GM12878 (cell line): Measurements from ENCODE around the gene C1orf174. TPM values are rescaled to one million over a fixed set of nuclear protein-coding genes. Genes with fewer than 3 reads are reported as not detected.

Experiments
- BMI1 ChIP-seq: fragments of 450-650 bp; IDR thresholded peaks from 2 replicates; pipeline ENCODE4 v1.6.1; 2016; ENCODE audit warnings: mild to moderate bottlenecking, moderate library complexity, borderline replicate concordance
- CBX3 ChIP-seq: fragments of 200-600 bp; sonication (generic); IDR thresholded peaks from 2 replicates; pipeline ENCODE4 v1.6.1; 2016; ENCODE audit warnings: low read depth, borderline replicate concordance
- CUX1 ChIP-seq: IDR thresholded peaks from 2 replicates; pipeline ENCODE4 v1.6.1; 2012; ENCODE audit warnings: improper control_type of control experiment, low read depth, low read length; ENCODE audit not compliant: insufficient replicate concordance
- HDAC2 ChIP-seq: fragments of 200-600 bp; sonication (generic); IDR thresholded peaks from 2 replicates; pipeline ENCODE4 v1.6.1; 2017
- IRF3 ChIP-seq: fragments of 450-650 bp; IDR thresholded peaks from 2 replicates; pipeline ENCODE4 v1.6.1; 2014; ENCODE audit warnings: mild to moderate bottlenecking
- IRF4 ChIP-seq: IDR thresholded peaks from 2 replicates; pipeline ENCODE4 v1.6.1; 2011; ENCODE audit warnings: low read depth, low read length
- KDM1A ChIP-seq: fragments of 200-600 bp; sonication (generic); IDR thresholded peaks from 2 replicates; pipeline ENCODE4 v1.6.1; 2016; ENCODE audit warnings: borderline replicate concordance
- NKRF ChIP-seq: fragments of 450-650 bp; conservative IDR thresholded peaks from 2 replicates; pipeline ENCODE4 v1.6.1; 2017; ENCODE audit warnings: mild to moderate bottlenecking, moderate library complexity
- NR2C2 ChIP-seq: IDR thresholded peaks from 2 replicates; pipeline ENCODE4 v1.6.1; 2011; ENCODE audit warnings: borderline replicate concordance, low read depth; ENCODE audit not compliant: control insufficient read depth, insufficient read length
- RAD51 ChIP-seq: fragments of 450-650 bp; IDR thresholded peaks from 2 replicates; pipeline ENCODE4 v1.6.1; 2016; ENCODE audit warnings: moderate library complexity, mild to moderate bottlenecking, inconsistent platforms
- RBBP5 ChIP-seq: fragments of 200-600 bp; sonication (generic); conservative IDR thresholded peaks from 2 replicates; pipeline ENCODE4 v1.6.1; 2016
- RUNX3 ChIP-seq: IDR thresholded peaks from 2 replicates; pipeline ENCODE4 v1.6.1; 2012; ENCODE audit warnings: low read length, inconsistent platforms
- SKIL ChIP-seq: fragments of 450-650 bp; IDR thresholded peaks from 2 replicates; pipeline ENCODE4 v1.6.1; 2017; ENCODE audit warnings: mild to moderate bottlenecking, low read depth, inconsistent platforms; ENCODE audit not compliant: poor library complexity, severe bottlenecking
- SMAD1 ChIP-seq: fragments of 450-650 bp; IDR thresholded peaks from 2 replicates; pipeline ENCODE4 v1.6.1; 2018; ENCODE audit warnings: mild to moderate bottlenecking, low read depth; ENCODE audit not compliant: partially characterized antibody
- SRF ChIP-seq, 2 experiments: IDR thresholded peaks; 2 replicates each; pipeline ENCODE4 v1.6.1; 2011; ENCODE audit warnings: low read depth in 2 of 2, low read length in 2 of 2, mild to moderate bottlenecking in 1 of 2, moderate library complexity in 1 of 2
- STAT3 ChIP-seq: IDR thresholded peaks from 2 replicates; pipeline ENCODE4 v1.6.1; 2011; ENCODE audit warnings: low read depth, low read length, improper control_type of control experiment
- TAF1 ChIP-seq: IDR thresholded peaks from 2 replicates; pipeline ENCODE4 v1.6.1; 2011; ENCODE audit warnings: mild to moderate bottlenecking, low read depth, low read length, borderline replicate concordance
- TCF12 ChIP-seq: IDR thresholded peaks from 2 replicates; pipeline ENCODE4 v1.6.1; 2011; ENCODE audit warnings: low read depth, mild to moderate bottlenecking, low read length
- ZNF24 ChIP-seq: fragments of 450-650 bp; IDR thresholded peaks from 2 replicates; pipeline ENCODE4 v1.6.1; 2017; ENCODE audit warnings: antibody characterized with exemption, mild to moderate bottlenecking
- ZSCAN29 ChIP-seq: fragments of 450-650 bp; IDR thresholded peaks from 2 replicates; pipeline ENCODE4 v1.6.1; 2017; ENCODE audit warnings: mild to moderate bottlenecking, moderate library complexity
- polyA plus RNA-seq, 11 experiments: library from polyadenylated mRNA; depleted of rRNA in 4 of 11; unstranded in 6 of 11; stranded (reverse) in 5 of 11; fragments of >200 nt; fragmentation: Nextera tagmentation in 4 of 11; fragmentation: Illumina TruSeq in 1 of 11; extraction: Ambion mirVana in 4 of 11; extraction: Trizol in 1 of 11; gene quantifications; 1 replicate in 1 of 11; 2 replicates in 10 of 11; pipeline versions ENCODE4 v1.2.1 to v1.2.3, GENCODE V29; 2011 to 2016; ENCODE audit warnings: inconsistent platforms in 2 of 11, missing spikeins in 2 of 11, low read depth in 1 of 11
- total RNA-seq, 4 experiments: library from RNA; depleted of rRNA in 3 of 4; stranded (reverse); fragments of >200 nt in 3 of 4; fragmentation: Illumina TruSeq in 1 of 4; extraction: Trizol in 1 of 4; gene quantifications; 2 replicates each; pipeline versions ENCODE4 v1.2.1 to v1.2.3, GENCODE V29; 2013 to 2021

C1orf174 gene
- total and polyA plus RNA-seq, 10 of the 15 experiments (the other 5 are each of a cell fraction or from before 2014, with no cell fraction given): 17.5 to 35.4 (median 25.1) TPM

- no peak for TF ChIP-seq BMI1
- peak; percentile 49; the same call in 1 of the 2 replicates for TF ChIP-seq TAF1
- no peak for TF ChIP-seq TCF12
- no peak for TF ChIP-seq CBX3
- no peak for TF ChIP-seq IRF4
- TF ChIP-seq KDM1A: no peak
- TF ChIP-seq CUX1: no peak
- TF ChIP-seq SMAD1: no peak
- TF ChIP-seq NKRF: no peak
- TF ChIP-seq RUNX3: peak; percentile 14; the same call in 1 of the 2 replicates
- TF ChIP-seq RAD51: peak; percentile 84
- no peak for TF ChIP-seq STAT3
- TF ChIP-seq ZNF24: 0 out of 2 replicates have a peak, but pooled peaks have one; percentile 8
- TF ChIP-seq SKIL: peak; percentile 65
- no peak for TF ChIP-seq IRF3
- TF ChIP-seq NR2C2: no peak
- TF ChIP-seq ZSCAN29: 0 out of 2 replicates have a peak, but pooled peaks have one; percentile 17
- no peak for TF ChIP-seq RBBP5
- no peak for TF ChIP-seq SRF (IDR thresholded peaks at IDR 0.05; ENCODE audit: low read depth in 2 of 2, low read length in 2 of 2)
- TF ChIP-seq HDAC2: no peak
Measured at GRCh38 chr1:3900150-3900968, at the start of gene C1orf174 (continued).
